SK-N-SH treated with all-trans-retinoic acid at 6 μM for 48 hours (cell line): Measurements from ENCODE around the gene SPINK2.

ENCODE experiments used
- ATAC-seq: fragments of 200-7000 bp; cut with Tn5 transposase; 3 replicates; pipeline ENCODE4 v1.9.1; 2020; ENCODE audit warnings: mild to moderate bottlenecking, moderate library complexity
- ARNTL ChIP-seq: fragments of 450-650 bp; formaldehyde crosslinking; IDR thresholded peaks from 2 replicates; pipeline ENCODE4 v1.5.0; 2020; ENCODE audit warnings: low read depth, mild to moderate bottlenecking, moderate library complexity, borderline replicate concordance
- BACH2 ChIP-seq: fragments of 250-450 bp; sonication (Bioruptor Pico); IDR thresholded peaks from 2 replicates; pipeline ENCODE4 v1.9.0; 2021; ENCODE audit warnings: mild to moderate bottlenecking, borderline replicate concordance
- ESRRG ChIP-seq: fragments of 250-450 bp; sonication (Bioruptor Pico); IDR thresholded peaks from 2 replicates; pipeline ENCODE4 v1.6.1; 2021; ENCODE audit warnings: mild to moderate bottlenecking
- GLIS3 ChIP-seq: fragments of 250-450 bp; sonication (Bioruptor Pico); IDR thresholded peaks from 2 replicates; pipeline ENCODE4 v1.5.0; 2020; ENCODE audit warnings: mild to moderate bottlenecking, moderate library complexity
- ISL1 ChIP-seq: fragments of 250-450 bp; sonication (Bioruptor Pico); IDR thresholded peaks from 2 replicates; pipeline ENCODE4 v2.1.2; 2022; ENCODE audit warnings: mild to moderate bottlenecking, moderate library complexity
- OSR1 ChIP-seq: fragments of 250-450 bp; sonication (Bioruptor Pico); IDR thresholded peaks from 2 replicates; pipeline ENCODE4 v1.8.0; 2022; ENCODE audit warnings: moderate library complexity, mild to moderate bottlenecking, inconsistent platforms
- PPARA ChIP-seq: fragments of 250-450 bp; sonication (Bioruptor Pico); IDR thresholded peaks from 2 replicates; pipeline ENCODE4 v1.5.0; 2020; ENCODE audit warnings: mild to moderate bottlenecking, borderline replicate concordance
- SNAI2 ChIP-seq: fragments of 250-450 bp; sonication (Bioruptor Pico); IDR thresholded peaks from 2 replicates; pipeline ENCODE4 v1.5.0; 2020; ENCODE audit warnings: mild to moderate bottlenecking, moderate library complexity
- TCF4 ChIP-seq: fragments of 250-450 bp; sonication (Bioruptor Pico); IDR thresholded peaks from 2 replicates; pipeline ENCODE4 v1.8.0; 2021; ENCODE audit warnings: mild to moderate bottlenecking, moderate library complexity, borderline replicate concordance
- TOX ChIP-seq: fragments of 250-450 bp; sonication (Bioruptor Pico); IDR thresholded peaks from 2 replicates; pipeline ENCODE4 v1.8.0; 2021; ENCODE audit warnings: mild to moderate bottlenecking, moderate library complexity, borderline replicate concordance
- ZC3H10 ChIP-seq: fragments of 250-450 bp; sonication (Bioruptor Pico); IDR thresholded peaks from 2 replicates; pipeline ENCODE4 v1.5.1; 2021; ENCODE audit warnings: mild to moderate bottlenecking, moderate library complexity
- ZFP3 ChIP-seq: fragments of 250-450 bp; sonication (Bioruptor Pico); IDR thresholded peaks from 2 replicates; pipeline ENCODE4 v1.5.0; 2020; ENCODE audit warnings: mild to moderate bottlenecking, moderate library complexity
- ZFP30 ChIP-seq: fragments of 450-650 bp; formaldehyde crosslinking; IDR thresholded peaks from 2 replicates; pipeline ENCODE4 v1.5.0; 2022; ENCODE audit warnings: mild to moderate bottlenecking, moderate library complexity
- ZNF565 ChIP-seq: fragments of 450-650 bp; formaldehyde crosslinking; conservative IDR thresholded peaks from 2 replicates; pipeline ENCODE4 v1.5.0; 2020; ENCODE audit warnings: low read depth, mild to moderate bottlenecking, moderate library complexity
- ZNF70 ChIP-seq: fragments of 450-650 bp; formaldehyde crosslinking; IDR thresholded peaks from 2 replicates; pipeline ENCODE4 v1.5.0; 2020; ENCODE audit warnings: mild to moderate bottlenecking, moderate library complexity
- ZNF8 ChIP-seq: fragments of 450-650 bp; formaldehyde crosslinking; IDR thresholded peaks from 2 replicates; pipeline ENCODE4 v1.5.0; 2020; ENCODE audit warnings: mild to moderate bottlenecking, moderate library complexity
- TF ChIP-seq, protein P1 (sequence below): fragments of 250-450 bp; sonication (Bioruptor Pico); IDR thresholded peaks from 2 replicates; pipeline ENCODE4 v1.5.0; 2020; ENCODE audit warnings: mild to moderate bottlenecking, moderate library complexity
- TF ChIP-seq, protein P2 (sequence below): fragments of 250-450 bp; sonication (Bioruptor Pico); IDR thresholded peaks from 2 replicates; pipeline ENCODE4 v1.5.1; 2020; ENCODE audit warnings: low read depth, mild to moderate bottlenecking, moderate library complexity
- TF ChIP-seq, protein P3 (sequence below): fragments of 250-450 bp; sonication (Bioruptor Pico); IDR thresholded peaks from 2 replicates; pipeline ENCODE4 v1.8.0; 2020; ENCODE audit warnings: mild to moderate bottlenecking, moderate library complexity, borderline replicate concordance
- TF ChIP-seq, protein P4 (sequence below): fragments of 250-450 bp; sonication (Bioruptor Pico); IDR thresholded peaks from 2 replicates; pipeline ENCODE4 v1.5.1; 2021; ENCODE audit warnings: mild to moderate bottlenecking, moderate library complexity
- TF ChIP-seq, protein P5 (sequence below): fragments of 250-450 bp; sonication (Bioruptor Pico); IDR thresholded peaks from 2 replicates; pipeline ENCODE4 v1.8.0; 2021; ENCODE audit warnings: low read depth, mild to moderate bottlenecking, moderate library complexity, borderline replicate concordance

Gene SPINK2

DNA sequence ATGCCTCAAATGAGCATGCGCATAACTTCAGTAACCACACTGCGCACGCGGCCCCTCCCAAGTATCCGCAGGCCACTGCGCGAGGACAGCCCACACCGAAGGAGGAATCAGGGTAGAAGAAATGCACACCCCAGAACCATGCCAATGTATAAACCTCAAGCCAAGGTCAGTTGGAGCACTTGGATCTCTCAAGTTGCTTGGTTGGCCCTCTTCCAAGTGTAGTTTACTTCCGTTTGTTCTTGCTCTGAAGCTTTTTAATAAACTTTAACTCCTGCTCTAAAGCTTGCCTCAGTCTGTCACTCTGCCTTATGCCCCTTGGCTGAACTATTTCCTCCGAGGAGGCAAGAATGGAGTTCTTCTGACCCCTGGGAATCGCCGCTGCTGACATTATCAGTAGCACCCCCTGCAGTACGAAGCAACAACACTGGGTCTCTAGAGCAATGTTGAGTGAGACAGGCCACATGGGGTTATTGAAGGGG lies 22.0 kb upstream of the SPINK2 start:
- TF ChIP-seq ISL1 (CRISPR knock-in tag) (no peak), ZFP3 (CRISPR knock-in tag) (no peak)
- no peak for ATAC-seq

DNA sequence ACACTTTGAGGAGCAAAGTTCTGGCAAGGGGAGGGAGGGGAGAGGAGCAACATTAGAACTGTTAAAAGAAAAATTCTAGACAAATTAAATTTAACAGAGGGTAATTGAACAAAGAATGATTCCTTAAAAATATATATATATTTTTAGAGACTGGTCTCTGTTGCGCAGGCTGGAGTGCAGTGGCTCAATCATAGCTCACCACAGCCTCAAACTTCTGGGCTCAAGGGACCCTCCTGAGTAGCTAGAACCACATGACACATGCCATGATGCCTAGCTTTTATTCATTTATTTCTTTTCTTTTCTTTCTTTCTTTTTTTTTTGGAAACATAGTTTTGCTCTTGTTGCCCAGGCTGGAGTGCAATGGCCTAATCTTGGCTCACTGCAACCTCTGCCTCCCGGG lies 19.1 kb upstream of the SPINK2 start:
- ATAC-seq = no peak
- TF ChIP-seq, protein P1, sequence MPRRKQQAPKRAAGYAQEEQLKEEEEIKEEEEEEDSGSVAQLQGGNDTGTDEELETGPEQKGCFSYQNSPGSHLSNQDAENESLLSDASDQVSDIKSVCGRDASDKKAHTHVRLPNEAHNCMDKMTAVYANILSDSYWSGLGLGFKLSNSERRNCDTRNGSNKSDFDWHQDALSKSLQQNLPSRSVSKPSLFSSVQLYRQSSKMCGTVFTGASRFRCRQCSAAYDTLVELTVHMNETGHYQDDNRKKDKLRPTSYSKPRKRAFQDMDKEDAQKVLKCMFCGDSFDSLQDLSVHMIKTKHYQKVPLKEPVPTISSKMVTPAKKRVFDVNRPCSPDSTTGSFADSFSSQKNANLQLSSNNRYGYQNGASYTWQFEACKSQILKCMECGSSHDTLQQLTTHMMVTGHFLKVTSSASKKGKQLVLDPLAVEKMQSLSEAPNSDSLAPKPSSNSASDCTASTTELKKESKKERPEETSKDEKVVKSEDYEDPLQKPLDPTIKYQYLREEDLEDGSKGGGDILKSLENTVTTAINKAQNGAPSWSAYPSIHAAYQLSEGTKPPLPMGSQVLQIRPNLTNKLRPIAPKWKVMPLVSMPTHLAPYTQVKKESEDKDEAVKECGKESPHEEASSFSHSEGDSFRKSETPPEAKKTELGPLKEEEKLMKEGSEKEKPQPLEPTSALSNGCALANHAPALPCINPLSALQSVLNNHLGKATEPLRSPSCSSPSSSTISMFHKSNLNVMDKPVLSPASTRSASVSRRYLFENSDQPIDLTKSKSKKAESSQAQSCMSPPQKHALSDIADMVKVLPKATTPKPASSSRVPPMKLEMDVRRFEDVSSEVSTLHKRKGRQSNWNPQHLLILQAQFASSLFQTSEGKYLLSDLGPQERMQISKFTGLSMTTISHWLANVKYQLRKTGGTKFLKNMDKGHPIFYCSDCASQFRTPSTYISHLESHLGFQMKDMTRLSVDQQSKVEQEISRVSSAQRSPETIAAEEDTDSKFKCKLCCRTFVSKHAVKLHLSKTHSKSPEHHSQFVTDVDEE (CRISPR knock-in tag) = no peak
- no peak for TF ChIP-seq ZNF565 (CRISPR knock-in tag)

DNA sequence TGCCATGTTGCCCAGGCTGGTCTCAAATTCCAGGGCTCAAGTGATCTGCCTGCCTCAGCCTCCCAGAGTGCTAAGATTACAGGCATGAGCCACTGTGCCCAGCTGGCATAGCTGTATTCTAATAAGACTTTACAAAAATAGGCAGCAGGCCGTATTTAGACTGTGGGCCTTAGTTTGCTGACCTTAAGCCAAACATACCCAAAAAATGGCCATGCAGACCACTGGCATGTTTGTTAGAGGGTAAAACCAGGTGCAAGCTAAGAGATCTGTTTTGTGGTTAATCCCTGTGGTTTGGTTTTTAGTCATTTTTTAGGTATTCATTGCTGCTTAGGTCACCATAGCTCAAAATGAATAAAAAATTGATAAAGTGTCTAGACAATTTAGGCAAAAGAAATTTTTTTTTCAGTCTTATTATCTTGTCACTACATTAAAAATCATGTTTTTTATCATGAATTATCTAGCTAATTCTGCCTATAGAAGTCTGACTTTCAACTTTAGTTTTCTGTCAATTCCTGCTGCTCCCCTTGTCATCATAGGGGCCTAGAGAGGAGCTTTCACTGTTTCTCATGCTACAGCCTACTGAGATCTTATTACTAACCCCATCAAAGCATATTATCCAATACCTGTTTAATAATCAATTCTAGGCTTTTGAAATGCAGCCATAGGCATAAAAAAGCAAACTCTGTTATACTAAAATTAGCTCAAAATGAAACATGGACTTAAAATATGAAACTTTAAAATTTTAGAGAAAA lies 7.5 kb upstream of the SPINK2 start:
- no peak for ATAC-seq

DNA sequence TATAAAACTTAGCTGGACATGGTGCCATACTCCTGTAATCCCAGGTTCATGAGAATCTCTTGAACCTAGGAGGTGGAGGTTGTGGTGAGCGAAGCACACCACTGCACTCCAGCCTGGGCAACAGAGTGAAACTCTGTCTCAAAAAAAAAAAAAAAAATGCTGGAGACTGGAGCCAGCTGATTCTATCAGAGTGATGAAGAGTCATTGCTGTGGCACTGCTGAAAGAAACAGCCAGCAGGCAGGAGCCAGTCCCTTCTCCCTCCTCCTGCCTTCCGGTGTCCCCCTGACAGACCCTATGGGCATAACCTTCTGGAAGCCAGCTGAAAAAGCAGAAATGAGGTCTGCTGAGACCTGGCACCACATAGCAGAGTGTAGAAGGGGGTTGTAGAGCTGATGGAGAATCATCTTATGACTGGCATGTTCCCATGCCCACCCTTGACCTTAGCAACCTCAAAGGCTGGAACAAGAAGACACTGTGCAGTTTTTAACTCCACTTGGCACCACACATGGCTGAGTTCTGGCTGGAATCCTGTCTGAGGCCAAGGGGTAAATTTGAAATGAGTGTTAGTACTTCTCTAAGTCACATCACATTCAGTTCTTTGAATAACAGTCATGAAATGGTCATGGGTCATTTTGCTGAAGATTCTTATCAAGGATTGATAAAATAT lies 2.6 kb upstream of the SPINK2 start:
- TF ChIP-seq, protein P2, sequence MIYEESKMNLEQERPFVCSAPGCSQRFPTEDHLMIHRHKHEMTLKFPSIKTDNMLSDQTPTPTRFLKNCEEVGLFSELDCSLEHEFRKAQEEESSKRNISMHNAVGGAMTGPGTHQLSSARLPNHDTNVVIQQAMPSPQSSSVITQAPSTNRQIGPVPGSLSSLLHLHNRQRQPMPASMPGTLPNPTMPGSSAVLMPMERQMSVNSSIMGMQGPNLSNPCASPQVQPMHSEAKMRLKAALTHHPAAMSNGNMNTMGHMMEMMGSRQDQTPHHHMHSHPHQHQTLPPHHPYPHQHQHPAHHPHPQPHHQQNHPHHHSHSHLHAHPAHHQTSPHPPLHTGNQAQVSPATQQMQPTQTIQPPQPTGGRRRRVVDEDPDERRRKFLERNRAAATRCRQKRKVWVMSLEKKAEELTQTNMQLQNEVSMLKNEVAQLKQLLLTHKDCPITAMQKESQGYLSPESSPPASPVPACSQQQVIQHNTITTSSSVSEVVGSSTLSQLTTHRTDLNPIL = no peak
- TF ChIP-seq ESRRG (CRISPR knock-in tag) = no peak
- TF ChIP-seq ZFP30 (CRISPR knock-in tag) = no peak
- no peak for TF ChIP-seq ZNF8 (CRISPR knock-in tag)
- no peak for TF ChIP-seq PPARA (CRISPR knock-in tag)
- TF ChIP-seq, protein P3, sequence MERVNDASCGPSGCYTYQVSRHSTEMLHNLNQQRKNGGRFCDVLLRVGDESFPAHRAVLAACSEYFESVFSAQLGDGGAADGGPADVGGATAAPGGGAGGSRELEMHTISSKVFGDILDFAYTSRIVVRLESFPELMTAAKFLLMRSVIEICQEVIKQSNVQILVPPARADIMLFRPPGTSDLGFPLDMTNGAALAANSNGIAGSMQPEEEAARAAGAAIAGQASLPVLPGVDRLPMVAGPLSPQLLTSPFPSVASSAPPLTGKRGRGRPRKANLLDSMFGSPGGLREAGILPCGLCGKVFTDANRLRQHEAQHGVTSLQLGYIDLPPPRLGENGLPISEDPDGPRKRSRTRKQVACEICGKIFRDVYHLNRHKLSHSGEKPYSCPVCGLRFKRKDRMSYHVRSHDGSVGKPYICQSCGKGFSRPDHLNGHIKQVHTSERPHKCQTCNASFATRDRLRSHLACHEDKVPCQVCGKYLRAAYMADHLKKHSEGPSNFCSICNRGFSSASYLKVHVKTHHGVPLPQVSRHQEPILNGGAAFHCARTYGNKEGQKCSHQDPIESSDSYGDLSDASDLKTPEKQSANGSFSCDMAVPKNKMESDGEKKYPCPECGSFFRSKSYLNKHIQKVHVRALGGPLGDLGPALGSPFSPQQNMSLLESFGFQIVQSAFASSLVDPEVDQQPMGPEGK (CRISPR knock-in tag) = no peak
- no peak for TF ChIP-seq TCF4 (CRISPR knock-in tag)
- TF ChIP-seq GLIS3 (CRISPR knock-in tag) = no peak
- no peak for TF ChIP-seq ARNTL (CRISPR knock-in tag)
- no peak for TF ChIP-seq ZC3H10
- TF ChIP-seq BACH2 (CRISPR knock-in tag) = no peak
- TF ChIP-seq TOX (CRISPR knock-in tag) = no peak
- TF ChIP-seq, protein P4, sequence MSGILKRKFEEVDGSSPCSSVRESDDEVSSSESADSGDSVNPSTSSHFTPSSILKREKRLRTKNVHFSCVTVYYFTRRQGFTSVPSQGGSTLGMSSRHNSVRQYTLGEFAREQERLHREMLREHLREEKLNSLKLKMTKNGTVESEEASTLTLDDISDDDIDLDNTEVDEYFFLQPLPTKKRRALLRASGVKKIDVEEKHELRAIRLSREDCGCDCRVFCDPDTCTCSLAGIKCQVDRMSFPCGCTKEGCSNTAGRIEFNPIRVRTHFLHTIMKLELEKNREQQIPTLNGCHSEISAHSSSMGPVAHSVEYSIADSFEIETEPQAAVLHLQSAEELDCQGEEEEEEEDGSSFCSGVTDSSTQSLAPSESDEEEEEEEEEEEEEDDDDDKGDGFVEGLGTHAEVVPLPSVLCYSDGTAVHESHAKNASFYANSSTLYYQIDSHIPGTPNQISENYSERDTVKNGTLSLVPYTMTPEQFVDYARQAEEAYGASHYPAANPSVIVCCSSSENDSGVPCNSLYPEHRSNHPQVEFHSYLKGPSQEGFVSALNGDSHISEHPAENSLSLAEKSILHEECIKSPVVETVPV (CRISPR knock-in tag) = no peak
- no peak for TF ChIP-seq SNAI2 (CRISPR knock-in tag)
- TF ChIP-seq, protein P5, sequence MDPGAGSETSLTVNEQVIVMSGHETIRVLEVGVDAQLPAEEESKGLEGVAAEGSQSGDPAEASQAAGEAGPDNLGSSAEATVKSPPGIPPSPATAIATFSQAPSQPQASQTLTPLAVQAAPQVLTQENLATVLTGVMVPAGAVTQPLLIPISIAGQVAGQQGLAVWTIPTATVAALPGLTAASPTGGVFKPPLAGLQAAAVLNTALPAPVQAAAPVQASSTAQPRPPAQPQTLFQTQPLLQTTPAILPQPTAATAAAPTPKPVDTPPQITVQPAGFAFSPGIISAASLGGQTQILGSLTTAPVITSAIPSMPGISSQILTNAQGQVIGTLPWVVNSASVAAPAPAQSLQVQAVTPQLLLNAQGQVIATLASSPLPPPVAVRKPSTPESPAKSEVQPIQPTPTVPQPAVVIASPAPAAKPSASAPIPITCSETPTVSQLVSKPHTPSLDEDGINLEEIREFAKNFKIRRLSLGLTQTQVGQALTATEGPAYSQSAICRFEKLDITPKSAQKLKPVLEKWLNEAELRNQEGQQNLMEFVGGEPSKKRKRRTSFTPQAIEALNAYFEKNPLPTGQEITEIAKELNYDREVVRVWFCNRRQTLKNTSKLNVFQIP (CRISPR knock-in tag) = no peak
- TF ChIP-seq, protein P1 (CRISPR knock-in tag) = no peak
- no peak for TF ChIP-seq ZNF70 (CRISPR knock-in tag)
- no peak for TF ChIP-seq ZFP3 (CRISPR knock-in tag)
- TF ChIP-seq OSR1 (CRISPR knock-in tag) = no peak
- no peak for TF ChIP-seq ZNF565 (CRISPR knock-in tag)
- no peak for ATAC-seq

More for the DNA sequence above, 7.5 kb upstream of the SPINK2 start:
- TF ChIP-seq ZNF565 (CRISPR knock-in tag) = no peak
